ENCODE data around the gene SLX4IP.

Gene SLX4IP

GRCh38 chr20:10551732-10552724 is 116.9 kb downstream of the SLX4IP start:
- DNase-seq (ENCODE audit: low read depth): peak; percentile 31

DNA sequence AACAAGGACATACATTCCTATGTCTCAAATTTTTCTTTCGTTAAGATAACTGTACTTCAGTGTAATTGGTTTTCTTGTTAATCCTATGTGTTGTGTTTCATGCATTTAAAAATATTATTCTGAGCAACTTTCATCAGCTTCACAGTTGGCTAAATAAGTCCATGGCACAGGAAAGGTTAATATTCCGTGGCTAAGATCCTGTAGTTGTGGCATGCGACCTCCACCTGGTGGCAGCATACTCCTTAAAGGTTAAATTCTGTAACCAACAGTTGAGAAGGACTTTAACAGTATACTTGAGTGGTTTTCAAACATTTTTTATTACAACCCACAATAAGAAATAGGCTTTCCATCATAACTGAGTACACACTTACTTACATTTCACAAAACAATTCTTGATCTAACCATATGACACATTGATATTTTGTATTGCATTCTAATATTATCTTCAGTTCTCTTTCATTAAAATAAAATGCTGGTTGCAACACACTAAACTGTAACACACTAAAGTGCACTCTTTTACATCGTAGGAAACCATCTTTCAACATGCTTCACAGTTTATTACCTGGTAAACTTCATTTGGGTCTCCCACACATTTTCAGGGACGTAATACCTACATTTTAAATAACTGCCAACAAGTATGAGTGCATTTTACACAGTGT is 118.3 kb downstream of the SLX4IP start:
- peak; percentile 57 for DNase-seq (ENCODE audit: low read depth)

GRCh38 chr20:10554285-10554684 is 119.2 kb downstream of the SLX4IP start:
- DNase-seq (ENCODE audit: low read depth): no peak

DNA sequence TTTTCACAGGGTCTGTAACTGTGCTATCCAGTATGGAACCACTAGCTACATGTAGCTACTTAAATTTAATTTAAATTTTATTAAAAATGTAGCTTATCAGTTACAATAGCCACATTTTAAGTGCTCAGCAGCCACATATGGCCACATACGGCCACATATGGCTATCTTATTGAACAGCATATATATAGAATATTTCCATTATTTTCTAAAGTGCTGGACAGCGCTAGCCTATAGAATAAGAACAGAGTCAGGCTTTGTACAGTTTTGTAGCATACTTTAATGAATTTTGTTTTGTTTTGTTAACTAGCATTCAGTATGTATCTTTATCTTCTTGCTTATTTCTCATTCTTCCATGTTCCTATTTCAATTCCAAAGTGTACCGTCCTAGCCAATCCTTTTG is 120.3 kb downstream of the SLX4IP start:
- DNase-seq (ENCODE audit: low read depth): no peak

DNA sequence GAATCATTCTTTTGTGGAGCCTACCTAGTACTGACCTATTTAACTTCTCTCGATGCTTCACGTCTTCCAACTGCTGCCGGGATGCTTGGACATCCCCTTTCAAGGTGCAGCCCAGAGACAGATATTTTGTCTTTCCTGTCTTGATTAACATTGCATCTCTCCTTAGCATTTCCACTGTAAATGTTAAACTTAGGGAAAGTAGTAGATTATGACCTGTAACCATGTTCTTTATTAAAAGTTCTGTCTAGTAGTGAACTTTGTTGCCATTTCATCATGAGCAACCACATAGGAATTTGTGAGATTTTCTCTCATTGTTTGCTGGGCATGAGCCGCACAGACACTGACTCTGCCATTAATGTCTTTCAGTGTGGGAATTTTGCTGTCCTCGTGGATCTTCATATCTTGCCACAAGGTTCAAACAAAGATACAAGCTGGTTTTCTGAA is 120.8 kb downstream of the SLX4IP start:
- no peak for DNase-seq (ENCODE audit: low read depth)

DNA sequence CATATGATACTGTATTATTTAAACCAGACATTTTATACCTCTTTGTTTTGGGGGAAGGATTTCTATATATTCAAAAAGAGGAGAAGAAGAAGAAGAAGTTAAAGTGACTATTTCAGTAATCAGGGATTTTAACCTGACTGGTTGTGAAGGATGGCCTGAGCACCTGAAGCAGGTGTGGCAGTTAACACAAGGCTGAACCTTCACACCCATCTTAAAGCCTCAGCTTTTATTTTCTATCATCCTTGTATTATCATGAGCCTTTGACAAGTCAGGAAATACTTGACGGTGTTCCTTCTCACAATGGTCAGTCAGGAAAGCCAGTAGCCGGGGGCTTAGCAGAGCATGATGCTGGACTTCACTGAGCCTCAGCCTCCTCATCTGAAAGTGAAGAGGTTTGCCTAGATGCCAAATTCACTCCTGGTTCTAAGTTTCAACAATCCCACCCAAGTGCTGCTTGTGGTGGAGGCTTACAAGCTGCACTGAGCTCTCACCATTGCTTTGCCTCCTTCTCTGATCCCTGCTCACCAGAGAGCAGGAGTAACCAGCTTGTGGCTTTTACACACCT is 121.5 kb downstream of the SLX4IP start:
- DNase-seq (ENCODE audit: low read depth): no peak

GRCh38 chr20:10557685-10558084 is 122.6 kb downstream of the SLX4IP start:
- DNase-seq (ENCODE audit: low read depth): no peak

- no peak for DNase-seq (ENCODE audit: low read depth)
Observed at GRCh38 chr20:10558635-10559187, 123.6 kb downstream of the SLX4IP start.

DNA sequence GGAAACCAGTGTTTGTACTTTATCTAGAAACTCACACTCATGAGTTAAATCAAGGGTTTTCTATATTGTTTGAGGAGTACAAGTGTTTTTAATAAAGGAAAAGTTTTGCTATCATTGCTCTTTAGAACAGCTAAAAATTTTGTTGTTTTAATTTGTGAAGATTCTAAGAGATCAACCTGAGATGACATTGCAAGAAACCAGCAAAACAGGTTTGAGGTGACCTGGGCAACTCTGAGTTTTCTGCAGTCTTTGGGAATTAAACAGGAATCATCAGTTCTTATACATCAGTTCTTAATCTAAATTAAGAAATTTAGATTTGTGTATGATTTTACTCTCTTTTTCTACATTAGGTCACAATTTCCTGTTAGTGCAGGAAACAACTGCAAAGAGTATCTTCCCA is 124.2 kb downstream of the SLX4IP start:
- DNase-seq (ENCODE audit: low read depth): no peak

GRCh38 chr20:10560686-10561085 is 125.6 kb downstream of the SLX4IP start:
- no peak for DNase-seq (ENCODE audit: low read depth)

GRCh38 chr20:10561302-10561701 is 126.2 kb downstream of the SLX4IP start:
- DNase-seq (ENCODE audit: low read depth): no peak

- no peak for DNase-seq (ENCODE audit: low read depth)
Observed at GRCh38 chr20:10562899-10563298, 127.8 kb downstream of the SLX4IP start.

DNA sequence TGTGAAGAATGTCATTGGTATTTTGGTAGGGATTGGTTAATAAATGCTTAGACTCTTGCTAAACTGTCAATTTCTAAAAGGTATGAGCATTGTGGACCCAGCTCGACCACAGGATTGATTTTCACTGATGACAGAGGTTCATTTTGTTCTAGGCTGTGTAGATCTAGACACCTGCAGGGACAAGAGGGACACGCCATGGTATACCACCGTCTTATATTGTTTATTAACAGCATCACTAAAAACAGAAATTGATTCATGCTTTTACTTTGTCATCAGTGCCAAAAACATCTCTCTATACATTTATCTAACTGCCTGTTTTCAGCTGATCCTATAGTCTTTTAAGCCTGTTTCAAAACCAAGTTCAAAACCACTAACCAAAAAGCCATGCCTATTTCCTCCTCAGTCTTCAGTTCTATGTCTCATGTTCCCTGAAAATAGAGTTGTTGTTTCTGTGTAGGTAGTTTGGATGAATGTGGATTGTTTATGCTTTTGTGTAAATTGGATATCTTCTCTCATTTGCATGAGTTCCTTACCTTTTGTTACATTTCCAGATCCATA is 128.9 kb downstream of the SLX4IP start:
- no peak for DNase-seq (ENCODE audit: low read depth)

- DNase-seq (ENCODE audit: low read depth): no peak
Observed at GRCh38 chr20:10565191-10565921, 130.3 kb downstream of the SLX4IP start.

DNA sequence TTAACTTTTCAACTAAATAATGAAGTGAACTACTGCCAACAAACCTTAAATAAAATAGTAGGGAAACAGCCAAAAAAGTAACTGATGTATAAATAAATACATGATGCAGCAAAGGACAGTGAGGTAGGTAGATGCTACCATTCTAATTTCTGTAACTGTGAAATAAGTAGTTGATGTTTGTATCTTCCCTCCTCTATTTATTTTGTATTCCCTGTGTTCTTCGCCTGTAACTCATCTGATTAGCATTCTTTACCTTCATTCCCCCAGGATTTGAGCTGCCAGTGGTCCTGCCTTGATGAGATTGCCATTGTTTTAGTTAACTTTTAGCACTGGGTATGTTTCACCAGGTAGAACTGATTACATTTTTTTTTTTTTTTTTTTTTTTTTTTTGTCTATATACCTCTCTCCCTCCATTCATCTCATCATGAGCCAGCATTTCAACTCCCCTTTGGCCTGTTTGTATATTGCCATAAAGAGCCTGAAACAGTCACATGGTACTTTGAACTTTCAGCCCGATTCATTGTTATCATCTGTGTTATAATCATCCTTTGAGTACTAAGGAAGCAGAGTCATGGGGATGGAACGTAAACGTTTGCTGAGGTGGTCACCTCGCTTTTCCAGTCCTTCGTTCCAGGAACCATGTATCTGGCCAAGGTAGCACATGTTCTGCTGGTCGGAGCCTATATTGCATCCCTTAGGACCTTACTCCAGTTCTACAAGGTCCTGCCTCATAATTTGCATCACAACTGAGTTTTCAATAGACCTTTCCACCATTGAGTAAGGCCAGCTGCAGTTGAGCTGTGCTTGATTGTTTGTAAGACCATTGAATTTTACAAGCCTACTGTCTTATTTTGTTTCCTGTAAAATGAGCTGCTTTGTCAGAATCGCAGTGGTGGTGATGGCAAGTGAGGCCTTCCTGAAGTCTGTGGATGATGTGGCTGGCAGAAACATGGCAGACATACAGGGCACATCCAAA is 131.1 kb downstream of the SLX4IP start:
- no peak for DNase-seq (ENCODE audit: low read depth)

DNA sequence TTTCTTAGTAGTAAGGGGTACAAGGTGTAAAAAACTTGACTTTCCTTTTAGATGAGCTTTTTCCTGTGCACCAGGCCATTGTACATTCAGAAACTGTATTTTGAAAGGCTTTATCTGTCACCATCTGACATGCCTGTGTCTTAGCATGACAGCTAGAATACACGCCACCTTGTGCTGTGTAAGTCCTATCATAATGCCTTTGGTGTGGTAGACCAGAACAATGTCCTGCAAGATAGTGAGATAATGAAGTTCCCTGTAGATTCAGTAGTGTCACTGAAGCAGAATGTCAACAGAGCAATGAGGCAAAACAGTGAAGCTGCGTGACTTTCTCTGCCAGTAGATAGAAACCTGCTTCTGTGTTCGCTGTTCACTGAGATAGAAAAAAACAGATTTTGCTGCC is 132.9 kb downstream of the SLX4IP start:
- no peak for DNase-seq (ENCODE audit: low read depth)

- DNase-seq (ENCODE audit: low read depth): no peak
Observed at GRCh38 chr20:10571313-10571815, 136.3 kb downstream of the SLX4IP start.

- no peak for DNase-seq (ENCODE audit: low read depth)
Observed at GRCh38 chr20:10572853-10573252, 137.7 kb downstream of the SLX4IP start.

DNA sequence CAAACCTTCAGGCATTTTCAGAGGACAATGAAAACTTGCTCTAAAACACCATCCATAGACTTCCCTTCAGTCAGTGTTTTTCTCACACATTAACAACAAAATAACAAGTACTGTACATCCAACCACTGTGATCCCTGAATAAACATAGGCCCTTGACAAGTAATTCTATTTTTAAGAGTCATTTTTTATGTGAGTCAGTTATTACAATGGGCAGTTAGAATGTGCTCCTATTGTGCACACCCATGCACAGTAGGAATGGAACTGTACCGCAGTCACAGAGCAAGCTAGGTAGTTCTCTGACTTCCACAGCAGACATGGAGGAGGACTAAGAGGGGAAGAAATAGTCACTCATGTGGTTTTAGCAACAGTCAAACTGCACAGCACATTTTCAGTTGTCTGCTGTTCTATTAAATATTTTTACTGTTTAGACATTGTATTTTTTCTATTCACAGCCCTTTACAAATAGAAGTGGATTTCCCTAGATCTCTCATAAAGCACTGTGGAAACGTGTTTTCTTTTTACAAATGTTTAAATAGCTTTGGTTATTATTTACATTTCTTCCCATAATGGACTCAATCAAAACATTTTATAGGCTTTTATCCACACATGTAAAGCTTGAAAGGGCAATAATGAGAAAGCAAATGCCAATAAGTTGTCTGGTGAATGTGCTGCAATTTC is 138.3 kb downstream of the SLX4IP start:
- no peak for DNase-seq (ENCODE audit: low read depth)

DNA sequence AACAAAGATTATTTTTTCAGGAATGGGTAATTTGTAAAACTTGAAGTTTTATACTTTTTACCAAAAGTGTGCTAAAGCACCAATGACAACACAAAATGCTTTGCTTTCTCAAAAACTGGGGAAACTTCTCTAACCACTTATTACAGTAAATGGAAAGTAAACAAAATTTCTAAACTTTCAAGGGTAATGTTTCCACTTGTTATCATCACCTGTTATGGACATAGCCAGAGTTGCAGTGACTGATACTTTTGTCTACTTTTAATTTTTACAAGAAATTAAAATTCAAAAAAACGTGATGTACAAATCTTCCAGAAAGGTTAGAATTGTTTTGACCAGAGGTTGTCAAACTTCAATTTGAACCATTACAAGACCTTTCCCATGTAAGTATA is 138.8 kb downstream of the SLX4IP start:
- DNase-seq (ENCODE audit: low read depth): no peak

Data from CMK (cell line).